NCI-H1105 (cell line): Measurements from ENCODE around the gene DNAJC30.
A peak's percentile ranks its signal among the peaks of the same experiment; 100 is the strongest.

Source experiments
- DNase-seq: peaks from one replicate; lab custom pipeline; 2025; lab: John Stamatoyannopoulos, UW

The DNAJC30 gene

DNA sequence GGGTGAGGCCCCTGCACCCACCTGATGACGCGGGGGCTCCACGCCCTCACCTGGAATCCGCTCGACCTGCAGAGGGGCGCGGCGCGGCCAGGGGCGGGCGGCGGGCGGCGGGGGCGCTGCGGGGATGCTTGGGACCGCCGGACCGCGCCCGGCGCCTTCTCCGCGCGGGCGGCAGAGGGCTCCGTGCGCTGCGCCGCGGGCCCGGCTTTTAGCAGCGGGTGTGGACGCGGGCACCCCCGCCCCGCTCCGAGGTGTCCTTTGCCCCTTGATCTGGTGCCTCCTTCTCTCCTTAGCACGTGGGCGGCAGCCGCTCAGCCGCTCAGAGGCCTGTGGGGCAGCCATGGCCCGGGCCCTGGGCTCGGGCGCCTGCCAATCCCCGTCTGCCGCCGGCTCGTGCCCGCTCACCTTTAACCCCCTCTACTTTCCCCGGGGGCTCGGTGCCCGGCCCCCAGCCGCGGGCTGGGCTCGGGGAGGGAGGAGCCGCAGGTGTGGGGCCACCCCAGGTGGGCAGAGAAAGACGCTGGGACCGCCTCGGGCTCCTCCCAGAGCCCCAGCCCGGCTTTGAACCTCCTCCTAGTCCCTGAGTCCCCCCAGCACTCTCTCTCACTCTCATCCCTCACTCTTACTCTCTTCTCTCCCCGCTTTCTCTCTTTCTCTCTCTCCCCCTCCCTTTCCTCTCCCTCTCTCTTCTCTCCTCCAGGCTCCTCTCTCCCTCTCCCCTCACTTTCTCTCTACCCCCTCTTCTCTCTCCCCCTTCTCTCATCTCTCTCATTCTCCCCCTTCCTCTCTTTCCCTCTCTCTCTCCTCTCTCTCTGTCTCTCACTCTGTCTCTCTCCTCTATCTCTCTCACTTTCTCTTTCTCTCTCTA is 35.3 kb downstream of the DNAJC30 start:
- peak; percentile 53 for DNase-seq

DNA sequence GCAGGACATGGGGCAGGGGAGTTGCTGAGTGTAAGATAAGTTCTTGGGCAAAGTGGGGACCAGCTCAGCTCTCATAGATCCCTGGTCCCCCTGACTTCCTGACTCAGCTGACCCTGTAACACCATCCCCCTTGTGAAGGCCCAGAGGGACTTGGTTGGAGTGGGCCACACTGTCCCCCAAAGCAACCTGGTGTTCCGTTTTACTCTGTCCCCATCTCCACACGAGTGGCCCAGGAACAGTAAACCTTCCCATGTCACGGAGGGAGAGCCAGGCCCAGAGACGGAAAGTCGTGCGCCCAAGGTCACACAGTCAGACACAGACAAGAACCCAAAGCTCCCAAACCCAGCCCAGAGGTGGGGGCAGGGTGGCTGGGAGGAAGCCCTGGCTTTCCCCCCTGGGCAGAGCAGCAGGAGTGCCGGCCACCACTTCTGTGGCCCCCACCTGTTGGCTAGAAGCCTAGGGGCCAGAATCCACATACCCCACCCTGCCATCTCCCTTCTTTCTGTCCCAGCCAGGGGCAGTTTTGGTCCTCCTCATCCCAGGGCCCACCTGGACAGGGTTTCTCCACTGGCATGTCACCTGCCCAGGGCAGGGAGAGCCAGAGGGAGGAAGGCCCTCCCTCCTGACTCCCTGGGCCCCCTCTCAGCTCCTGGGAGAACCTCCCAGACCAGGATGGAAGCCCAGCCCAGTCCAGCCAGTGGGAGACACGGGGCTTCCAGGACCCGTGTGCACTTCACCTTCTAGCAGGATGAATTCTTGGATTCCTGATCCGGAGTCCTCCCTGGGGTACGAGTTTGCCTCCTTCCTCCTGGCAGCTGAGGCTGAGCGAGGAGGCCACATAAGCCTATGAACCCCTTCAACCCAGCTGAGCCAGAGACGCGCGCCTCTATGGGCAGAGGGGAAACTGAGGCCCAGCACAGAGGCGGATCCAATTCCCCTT is 36.2 kb downstream of the DNAJC30 start:
- DNase-seq: no peak

DNA sequence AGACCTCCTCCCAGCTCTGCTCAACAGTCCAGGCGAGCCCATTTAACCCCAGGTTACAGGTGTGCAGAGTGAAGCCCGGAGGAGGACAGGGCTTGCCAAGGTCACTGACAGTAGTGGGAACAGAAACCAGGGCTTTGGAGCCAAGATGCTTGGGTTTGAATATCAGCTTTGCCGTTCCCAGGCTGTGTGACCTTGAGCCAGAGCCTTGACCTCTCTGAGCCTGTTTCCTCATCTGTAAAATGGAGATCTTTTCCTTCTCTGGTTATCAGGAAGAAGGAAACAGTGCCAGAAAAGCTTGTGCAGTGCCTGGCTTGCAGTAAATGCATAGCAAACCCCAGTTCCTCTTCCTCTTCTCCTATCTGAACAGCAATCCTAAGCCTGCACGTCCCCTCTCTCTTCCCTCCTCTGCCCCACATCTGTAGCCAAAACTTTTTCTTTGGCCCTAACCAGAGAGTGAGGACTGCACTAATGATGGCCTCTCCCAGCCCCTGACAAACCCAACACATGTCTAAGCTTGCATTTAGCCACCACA is 37.5 kb downstream of the DNAJC30 start:
- DNase-seq: no peak

DNA sequence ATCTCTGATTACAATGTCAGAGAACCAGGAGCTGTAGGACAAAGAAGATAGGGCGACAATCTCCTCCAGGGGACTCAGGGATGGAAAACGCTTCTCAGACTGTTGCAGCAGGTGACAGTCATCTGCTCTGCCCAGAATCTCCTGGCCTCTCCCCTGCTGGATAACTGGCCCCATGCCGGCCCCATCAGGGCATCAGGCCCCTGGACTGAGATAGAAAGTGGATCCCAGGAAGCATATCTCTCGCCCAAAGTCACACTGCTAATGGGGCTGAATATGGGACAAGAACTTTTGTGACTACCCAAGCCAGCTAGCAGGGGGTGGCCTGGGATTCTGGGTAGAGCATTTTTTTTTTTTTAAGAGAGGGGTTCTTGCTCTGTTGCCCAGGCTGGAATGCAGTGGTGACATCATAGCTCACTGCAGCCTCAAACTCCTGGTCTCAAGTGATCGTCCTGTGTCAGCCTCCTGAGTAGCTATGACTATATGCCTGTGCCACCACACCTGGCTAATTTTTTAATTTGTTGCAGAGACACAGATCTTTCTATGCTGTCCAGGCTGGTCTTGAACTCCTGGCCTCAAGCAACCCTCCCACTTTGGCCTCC is 38.5 kb downstream of the DNAJC30 start:
- no peak for DNase-seq

DNA sequence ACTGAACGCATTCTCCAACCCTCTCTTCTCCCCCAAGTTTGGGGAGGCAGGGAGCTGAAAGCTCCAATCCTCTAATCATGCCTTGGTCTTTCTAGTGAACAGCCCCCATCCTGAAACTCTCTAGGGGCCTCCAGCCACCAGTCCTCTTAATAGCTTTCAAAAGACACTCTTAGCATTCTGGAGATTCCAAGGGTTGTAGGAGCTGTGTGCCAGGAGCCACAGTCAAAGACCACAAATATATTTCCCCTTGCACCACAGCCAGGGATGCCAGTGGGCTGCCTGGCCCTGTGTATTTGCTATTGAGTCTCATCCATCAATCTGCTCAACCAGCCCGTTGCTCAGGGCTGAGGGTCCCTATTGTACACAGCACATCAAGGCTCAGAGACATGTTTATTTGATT is 40.4 kb downstream of the DNAJC30 start:
- no peak for DNase-seq

DNA sequence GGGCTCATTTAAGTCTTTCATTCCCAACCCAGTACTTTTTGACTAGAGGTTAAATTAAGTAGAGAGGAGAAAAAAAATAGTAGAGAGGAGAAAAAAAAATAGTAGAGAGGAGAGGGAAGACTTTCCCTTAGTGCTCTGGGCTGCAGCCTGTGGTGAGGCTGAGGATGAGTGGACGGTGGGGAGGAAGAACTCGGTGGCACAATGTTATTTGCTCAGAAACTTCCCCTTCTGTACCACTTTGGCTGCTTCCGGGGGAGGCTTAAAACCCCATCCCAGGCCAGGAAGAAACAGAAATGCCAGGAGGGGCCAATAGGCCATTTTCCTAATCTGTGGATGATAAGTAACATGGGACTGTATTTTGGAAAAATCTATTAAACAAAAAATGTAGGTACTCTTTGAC is 44.3 kb downstream of the DNAJC30 start:
- DNase-seq: no peak

DNA sequence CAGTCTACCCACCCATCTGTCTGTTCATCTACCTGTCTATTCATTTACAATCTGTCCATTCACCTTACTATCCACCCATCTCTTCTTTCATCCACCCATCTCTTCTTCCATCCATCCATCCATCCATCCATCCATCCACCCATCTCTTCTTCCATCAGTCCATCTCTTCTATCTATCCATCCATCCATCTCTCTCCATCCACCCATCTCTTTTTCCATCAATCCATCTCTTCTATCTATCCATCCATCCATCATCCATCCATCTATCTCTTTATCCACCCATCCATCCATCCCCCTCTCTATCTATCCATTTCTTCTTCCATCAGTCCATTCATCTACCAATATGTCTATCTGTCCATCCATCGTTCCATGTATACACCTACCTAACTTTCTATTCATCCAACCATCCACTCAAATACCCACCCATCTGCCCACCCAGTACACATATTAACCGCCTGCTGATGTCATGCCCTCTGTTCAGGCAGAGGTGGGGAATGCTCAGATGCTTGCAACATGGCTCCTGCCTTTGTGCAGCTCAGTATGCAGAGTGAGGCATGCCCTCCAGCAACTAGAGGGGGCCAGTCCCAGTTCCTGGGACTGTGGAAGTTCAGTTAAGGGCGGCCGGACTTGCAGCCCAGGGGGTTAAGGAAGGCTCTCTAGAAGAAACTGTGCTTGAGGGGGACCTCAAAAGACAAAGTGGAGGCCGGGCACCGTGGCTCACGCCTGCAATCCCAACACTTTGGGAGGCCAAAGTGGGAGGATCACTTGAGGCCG is 47.6 kb downstream of the DNAJC30 start:
- DNase-seq: no peak

DNA sequence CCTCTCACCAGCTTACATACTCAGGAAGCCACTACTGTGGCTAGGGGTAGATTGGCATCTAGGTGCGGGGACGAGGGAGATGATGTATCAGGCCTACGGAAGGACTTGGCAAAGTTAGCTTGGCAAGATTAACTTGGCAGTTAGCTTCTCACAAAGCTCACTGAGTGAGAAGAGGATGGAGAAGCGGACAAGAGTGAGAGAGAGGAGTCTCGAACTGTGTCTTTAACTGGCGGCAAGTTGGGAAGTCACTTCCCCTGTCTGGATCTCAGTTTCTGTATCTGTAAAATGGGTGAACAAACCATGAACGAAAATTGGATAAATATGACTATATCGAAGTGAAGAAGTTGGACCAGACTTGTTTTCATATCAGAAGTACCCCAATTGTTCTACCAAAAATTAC is 49.4 kb downstream of the DNAJC30 start:
- DNase-seq: no peak

DNA sequence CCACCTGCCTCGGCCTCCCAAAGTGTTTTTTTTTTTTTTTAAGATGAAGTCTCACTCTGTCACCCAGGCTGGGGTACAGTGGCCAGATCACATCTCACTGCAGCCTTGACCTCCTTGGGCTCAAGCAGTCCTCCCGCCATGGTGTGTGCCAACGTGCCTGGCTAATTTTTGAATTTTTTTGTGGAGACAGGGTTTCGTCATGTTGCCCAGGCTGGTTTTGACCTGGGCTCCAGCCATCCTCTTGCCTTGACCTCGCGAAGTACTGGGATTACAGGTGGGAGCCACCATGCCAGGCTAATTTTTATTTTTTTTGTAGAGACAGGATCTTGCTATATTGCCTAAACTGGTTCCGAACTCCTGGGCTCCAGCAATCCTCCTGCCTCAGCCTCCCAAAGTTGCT is 49.9 kb downstream of the DNAJC30 start:
- no peak for DNase-seq

DNA sequence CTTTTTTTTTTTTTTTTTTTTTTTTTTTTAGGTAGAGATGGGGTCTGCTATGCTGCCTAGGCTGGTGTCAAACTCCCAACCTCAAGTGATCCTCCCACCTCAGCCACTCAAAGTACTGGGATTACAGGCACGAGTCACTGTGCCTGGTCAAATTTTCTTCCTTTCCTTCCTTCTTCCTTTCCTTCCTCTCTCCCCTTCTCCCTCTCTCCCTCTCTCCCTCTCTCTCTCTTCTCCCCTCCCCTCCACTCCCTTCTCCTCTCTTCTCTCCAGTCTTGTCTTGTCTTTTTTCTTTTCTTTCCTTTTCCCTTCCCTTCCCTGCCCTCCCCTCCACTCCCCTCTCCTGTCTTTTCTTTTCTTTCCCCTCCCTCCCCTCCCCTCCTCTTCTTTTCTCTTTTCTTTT is 51.7 kb downstream of the DNAJC30 start:
- no peak for DNase-seq
